HepG2 (cell line): ENCODE data around the gene LTB4R. TPM values are rescaled to one million over a fixed set of nuclear protein-coding genes. Genes with fewer than 3 reads are reported as not detected.

Experiments used
- CAMTA2 ChIP-seq: sonication (generic); formaldehyde crosslinking; IDR thresholded peaks from 2 replicates; pipeline ENCODE4 v1.4.0; 2020; ENCODE audit warnings: mild to moderate bottlenecking, missing genetic modification reagents, borderline replicate concordance
- DNMT1 ChIP-seq: sonication (generic); formaldehyde crosslinking; IDR thresholded peaks from 2 replicates; pipeline ENCODE4 v1.5.1; 2020; ENCODE audit warnings: mild to moderate bottlenecking, missing genetic modification reagents
- ELF3 ChIP-seq: IDR thresholded peaks from 2 replicates; pipeline ENCODE4 v1.6.1; 2016; ENCODE audit warnings: missing genetic modification reagents, missing compliant biosample characterization
- KDM5A ChIP-seq: fragments of 200-600 bp; sonication (generic); IDR thresholded peaks from 2 replicates; pipeline ENCODE4 v1.7.0; 2018; ENCODE audit warnings: antibody characterized with exemption, mild to moderate bottlenecking, low read length, borderline replicate concordance
- NONO ChIP-seq, 2 experiments: fragments of 450-650 bp in 1 of 2; sonication (generic) in 1 of 2; formaldehyde crosslinking in 1 of 2; IDR thresholded peaks in 1 of 2; conservative IDR thresholded peaks in 1 of 2; 2 replicates each; pipeline versions ENCODE4 v1.6.1 to v1.8.0; 2017 to 2022; ENCODE audit warnings: mild to moderate bottlenecking in 1 of 2, missing genetic modification reagents in 1 of 2, moderate library complexity in 1 of 2
- SAFB2 ChIP-seq: sonication (generic); formaldehyde crosslinking; IDR thresholded peaks from 2 replicates; pipeline ENCODE4 v1.5.1; 2020; ENCODE audit warnings: missing genetic modification reagents, low read depth, mild to moderate bottlenecking, borderline replicate concordance
- TARDBP ChIP-seq: sonication (generic); formaldehyde crosslinking; IDR thresholded peaks from 2 replicates; pipeline ENCODE4 v1.8.0; 2022; ENCODE audit warnings: mild to moderate bottlenecking, missing genetic modification reagents
- TEF ChIP-seq: sonication (generic); formaldehyde crosslinking; IDR thresholded peaks from 2 replicates; pipeline ENCODE4 v1.5.0; 2020; ENCODE audit warnings: missing genetic modification reagents
- XRCC5 ChIP-seq: fragments of 200-400 bp; formaldehyde crosslinking; optimal IDR thresholded peaks from 2 replicates; pipeline ENCODE3; 2017; ENCODE audit warnings: mild to moderate bottlenecking, low read length
- ZBTB20 ChIP-seq: sonication (generic); formaldehyde crosslinking; IDR thresholded peaks from 2 replicates; pipeline ENCODE4 v1.8.1; 2023; ENCODE audit warnings: missing genetic modification reagents, low read depth, mild to moderate bottlenecking, borderline replicate concordance
- ZNF225 ChIP-seq: sonication (generic); formaldehyde crosslinking; IDR thresholded peaks from 2 replicates; pipeline ENCODE4 v1.4.0; 2020; ENCODE audit warnings: mild to moderate bottlenecking, missing genetic modification reagents
- polyA plus RNA-seq, 8 experiments: library from polyadenylated mRNA; depleted of rRNA in 3 of 8; stranded (reverse) in 7 of 8; unstranded in 1 of 8; fragments of >200 nt; fragmentation: Illumina TruSeq in 4 of 8; extraction: Trizol in 4 of 8; gene quantifications; 2 replicates each; pipeline versions ENCODE4 v1.2.1 to v1.2.3, GENCODE V29; 2011 to 2016; ENCODE audit warnings: low read depth in 4 of 8, missing spikeins in 1 of 8, mixed read lengths in 1 of 8; ENCODE audit not compliant: insufficient read depth in 1 of 8
- total RNA-seq, 5 experiments: library from RNA; depleted of rRNA; stranded (reverse); fragments of >200 nt; fragmentation: Illumina TruSeq; extraction: Trizol; gene quantifications; 2 replicates each; pipeline ENCODE4 v1.2.3, GENCODE V29; 2016; ENCODE audit warnings: low read depth in 1 of 5
- TF ChIP-seq, protein P1 (sequence below), 2 experiments: fragments of 450-650 bp in 1 of 2; sonication (generic) in 1 of 2; formaldehyde crosslinking in 1 of 2; IDR thresholded peaks; 2 replicates each; pipeline versions ENCODE4 v1.6.1 to v1.8.0; 2016 to 2022; ENCODE audit warnings: antibody characterized with exemption in 1 of 2, mild to moderate bottlenecking in 1 of 2, missing genetic modification reagents in 1 of 2
- TF ChIP-seq, protein P2 (sequence below): IDR thresholded peaks from 2 replicates; pipeline ENCODE4 v1.6.1; 2016; ENCODE audit warnings: missing genetic modification reagents, missing compliant biosample characterization
- TF ChIP-seq, protein P3 (sequence below): IDR thresholded peaks from 2 replicates; pipeline ENCODE4 v1.6.1; 2016; ENCODE audit warnings: mild to moderate bottlenecking, missing biosample characterization, missing genetic modification reagents
- TF ChIP-seq, protein P4 (sequence below): sonication (generic); formaldehyde crosslinking; IDR thresholded peaks from 2 replicates; pipeline ENCODE4 v1.5.1; 2020; ENCODE audit warnings: mild to moderate bottlenecking, missing genetic modification reagents, moderate library complexity

LTB4R gene
- total and polyA plus RNA-seq, 2 of the 13 experiments (the other 11 are each of a cell fraction or from before 2014, with no cell fraction given): 3.2 to 8.2 TPM

DNA sequence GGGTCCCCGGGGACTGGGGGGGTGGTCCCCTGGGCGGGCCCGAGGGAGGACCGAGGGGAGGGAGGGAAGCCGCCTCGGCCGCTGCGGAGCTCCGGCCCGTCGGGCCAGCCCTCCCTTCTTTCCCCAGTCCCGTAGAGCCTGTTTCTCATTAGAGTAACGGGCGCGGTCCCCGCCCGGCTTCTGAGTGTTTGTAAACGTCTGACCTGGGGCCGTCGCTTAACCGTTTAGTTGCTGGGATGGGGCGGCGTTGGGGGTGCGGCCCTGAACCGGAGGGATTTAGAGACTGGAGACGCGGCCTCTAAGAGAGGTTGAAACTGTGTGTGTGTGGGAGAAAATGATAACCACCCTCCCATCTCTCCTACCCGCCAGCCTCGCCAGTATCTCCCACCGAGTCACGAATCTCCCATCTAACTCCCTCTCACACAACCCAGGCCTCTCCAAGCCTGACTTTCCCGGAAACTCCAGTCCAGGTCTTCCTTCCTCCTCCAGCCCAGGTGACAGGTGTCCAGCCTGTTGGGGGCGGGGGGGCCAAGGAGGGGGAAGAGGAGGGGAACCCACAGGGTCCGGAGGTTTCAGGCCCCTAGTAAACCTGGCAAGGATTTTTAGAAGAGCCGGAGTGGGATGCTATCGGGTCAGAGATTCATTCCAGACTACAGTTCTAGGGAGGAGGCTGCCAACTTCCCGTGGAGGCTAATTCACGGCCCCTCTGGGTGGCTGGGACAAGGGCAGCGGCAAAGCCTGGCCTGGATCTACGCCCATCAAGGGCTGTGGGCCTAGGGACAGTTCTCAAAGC is 55.6 kb downstream of the LTB4R start (continued):
- TF ChIP-seq, protein P1, sequence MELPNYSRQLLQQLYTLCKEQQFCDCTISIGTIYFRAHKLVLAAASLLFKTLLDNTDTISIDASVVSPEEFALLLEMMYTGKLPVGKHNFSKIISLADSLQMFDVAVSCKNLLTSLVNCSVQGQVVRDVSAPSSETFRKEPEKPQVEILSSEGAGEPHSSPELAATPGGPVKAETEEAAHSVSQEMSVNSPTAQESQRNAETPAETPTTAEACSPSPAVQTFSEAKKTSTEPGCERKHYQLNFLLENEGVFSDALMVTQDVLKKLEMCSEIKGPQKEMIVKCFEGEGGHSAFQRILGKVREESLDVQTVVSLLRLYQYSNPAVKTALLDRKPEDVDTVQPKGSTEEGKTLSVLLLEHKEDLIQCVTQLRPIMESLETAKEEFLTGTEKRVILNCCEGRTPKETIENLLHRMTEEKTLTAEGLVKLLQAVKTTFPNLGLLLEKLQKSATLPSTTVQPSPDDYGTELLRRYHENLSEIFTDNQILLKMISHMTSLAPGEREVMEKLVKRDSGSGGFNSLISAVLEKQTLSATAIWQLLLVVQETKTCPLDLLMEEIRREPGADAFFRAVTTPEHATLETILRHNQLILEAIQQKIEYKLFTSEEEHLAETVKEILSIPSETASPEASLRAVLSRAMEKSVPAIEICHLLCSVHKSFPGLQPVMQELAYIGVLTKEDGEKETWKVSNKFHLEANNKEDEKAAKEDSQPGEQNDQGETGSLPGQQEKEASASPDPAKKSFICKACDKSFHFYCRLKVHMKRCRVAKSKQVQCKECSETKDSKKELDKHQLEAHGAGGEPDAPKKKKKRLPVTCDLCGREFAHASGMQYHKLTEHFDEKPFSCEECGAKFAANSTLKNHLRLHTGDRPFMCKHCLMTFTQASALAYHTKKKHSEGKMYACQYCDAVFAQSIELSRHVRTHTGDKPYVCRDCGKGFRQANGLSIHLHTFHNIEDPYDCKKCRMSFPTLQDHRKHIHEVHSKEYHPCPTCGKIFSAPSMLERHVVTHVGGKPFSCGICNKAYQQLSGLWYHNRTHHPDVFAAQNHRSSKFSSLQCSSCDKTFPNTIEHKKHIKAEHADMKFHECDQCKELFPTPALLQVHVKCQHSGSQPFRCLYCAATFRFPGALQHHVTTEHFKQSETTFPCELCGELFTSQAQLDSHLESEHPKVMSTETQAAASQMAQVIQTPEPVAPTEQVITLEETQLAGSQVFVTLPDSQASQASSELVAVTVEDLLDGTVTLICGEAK (IDR thresholded peaks at IDR 0.05): no peak
- TF ChIP-seq, protein P1 (CRISPR knock-in tag; IDR thresholded peaks at IDR 0.05): peak; percentile 66
- TF ChIP-seq XRCC5 (peak; percentile 46), CAMTA2 (CRISPR knock-in tag) (0 out of 2 replicates have a peak, but pooled peaks have one; percentile 70), DNMT1 (CRISPR knock-in tag) (peak; percentile 63; the same call in 1 of the 2 replicates), SAFB2 (CRISPR knock-in tag) (no peak), KDM5A (no peak; the same call in 1 of the 2 replicates), NONO (IDR thresholded peaks at IDR 0.05) (no peak), NONO (CRISPR knock-in tag; conservative IDR thresholded peaks at IDR 0.05) (peak; percentile 87), TEF (CRISPR knock-in tag) (0 out of 2 replicates have a peak, but pooled peaks have one; percentile 9), ZNF225 (CRISPR knock-in tag) (peak; percentile 79; the same call in 1 of the 2 replicates), TARDBP (CRISPR knock-in tag) (peak; percentile 88), ELF3 (peak; percentile 37), ZBTB20 (CRISPR knock-in tag) (peak; percentile 44; the same call in 1 of the 2 replicates)
- TF ChIP-seq, protein P2, sequence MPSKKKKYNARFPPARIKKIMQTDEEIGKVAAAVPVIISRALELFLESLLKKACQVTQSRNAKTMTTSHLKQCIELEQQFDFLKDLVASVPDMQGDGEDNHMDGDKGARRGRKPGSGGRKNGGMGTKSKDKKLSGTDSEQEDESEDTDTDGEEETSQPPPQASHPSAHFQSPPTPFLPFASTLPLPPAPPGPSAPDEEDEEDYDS (CRISPR knock-in tag): no peak
- TF ChIP-seq, protein P3, sequence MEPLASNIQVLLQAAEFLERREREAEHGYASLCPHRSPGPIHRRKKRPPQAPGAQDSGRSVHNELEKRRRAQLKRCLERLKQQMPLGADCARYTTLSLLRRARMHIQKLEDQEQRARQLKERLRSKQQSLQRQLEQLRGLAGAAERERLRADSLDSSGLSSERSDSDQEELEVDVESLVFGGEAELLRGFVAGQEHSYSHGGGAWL (CRISPR knock-in tag): peak; percentile 44; the same call in 1 of the 2 replicates
- TF ChIP-seq, protein P4, sequence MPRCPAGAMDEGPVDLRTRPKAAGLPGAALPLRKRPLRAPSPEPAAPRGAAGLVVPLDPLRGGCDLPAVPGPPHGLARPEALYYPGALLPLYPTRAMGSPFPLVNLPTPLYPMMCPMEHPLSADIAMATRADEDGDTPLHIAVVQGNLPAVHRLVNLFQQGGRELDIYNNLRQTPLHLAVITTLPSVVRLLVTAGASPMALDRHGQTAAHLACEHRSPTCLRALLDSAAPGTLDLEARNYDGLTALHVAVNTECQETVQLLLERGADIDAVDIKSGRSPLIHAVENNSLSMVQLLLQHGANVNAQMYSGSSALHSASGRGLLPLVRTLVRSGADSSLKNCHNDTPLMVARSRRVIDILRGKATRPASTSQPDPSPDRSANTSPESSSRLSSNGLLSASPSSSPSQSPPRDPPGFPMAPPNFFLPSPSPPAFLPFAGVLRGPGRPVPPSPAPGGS (CRISPR knock-in tag): peak; percentile 22; the same call in 1 of the 2 replicates
